RPMI7951 (cell line): Measurements from ENCODE around the gene C19orf81. TPM values are rescaled to one million over a fixed set of nuclear protein-coding genes. Genes with fewer than 3 reads are reported as not detected.

Experiments
- DNase-seq: peaks from one replicate; pipeline ENCODE4 v3.0.0-alpha.2; 2012; ENCODE audit warnings: low read depth
- total RNA-seq: library from RNA; depleted of rRNA; stranded (reverse); fragments of >200 nt; shearing (Covaris generic); gene quantifications from 2 replicates; pipeline ENCODE4 v1.2.3, GENCODE V29; 2014

The C19orf81 gene
- total RNA-seq, 1 experiment from 2014 or later, result not detected

GRCh38 chr19:50679177-50680125, 30.2 kb downstream of the C19orf81 start:
- DNase-seq, result peak; percentile 78

GRCh38 chr19:50686310-50687032, 37.2 kb downstream of the C19orf81 start:
- no peak for DNase-seq

- no peak for DNase-seq
Observed at GRCh38 chr19:50688766-50689165, 39.5 kb downstream of the C19orf81 start.

GRCh38 chr19:50690439-50690838, 41.2 kb downstream of the C19orf81 start:
- DNase-seq, result no peak

- DNase-seq, result no peak
Observed at GRCh38 chr19:50693064-50693975, 44.1 kb downstream of the C19orf81 start.

- DNase-seq, result no peak
Observed at GRCh38 chr19:50694815-50695145, 45.5 kb downstream of the C19orf81 start.

- DNase-seq, result no peak
Observed at GRCh38 chr19:50695251-50696093, 46.2 kb downstream of the C19orf81 start.

- DNase-seq, result no peak
Observed at GRCh38 chr19:50696094-50696483, 46.8 kb downstream of the C19orf81 start.

- no peak for DNase-seq
Observed at GRCh38 chr19:50697414-50698124, 48.3 kb downstream of the C19orf81 start.

- DNase-seq, result no peak
Observed at GRCh38 chr19:50701367-50701985, 52.2 kb downstream of the C19orf81 start.

- DNase-seq, result no peak
Observed at GRCh38 chr19:50702158-50702870, 53.1 kb downstream of the C19orf81 start.

- peak; percentile 32 for DNase-seq
Observed at GRCh38 chr19:50702871-50703829, 53.9 kb downstream of the C19orf81 start.

GRCh38 chr19:50703915-50704796, 54.9 kb downstream of the C19orf81 start:
- peak; percentile 46 for DNase-seq

GRCh38 chr19:50705422-50706019, 56.3 kb downstream of the C19orf81 start:
- DNase-seq, result peak; percentile 77

GRCh38 chr19:50706387-50706786, 57.1 kb downstream of the C19orf81 start:
- DNase-seq, result no peak

- no peak for DNase-seq
Observed at GRCh38 chr19:50708179-50708879, 59.1 kb downstream of the C19orf81 start.
